HepG2 (cell line): Measurements from ENCODE around the gene CHML. TPM values are rescaled to one million over a fixed set of nuclear protein-coding genes. Genes with fewer than 3 reads are reported as not detected.

Experiments used
- ATAC-seq: fragments of 200-7000 bp; cut with Tn5 transposase; 3 replicates; pipeline ENCODE4 v1.9.1; 2020; ENCODE audit warnings: mild to moderate bottlenecking, moderate library complexity
- BruUV-seq: library from RNA; stranded (reverse); fragments of 400-500 nt; replicated peaks from 2 replicates; lab custom pipeline; 2021; lab: Mats Ljungman, UMichigan
- CTCF ChIA-PET: fragments of 300-600 bp; formaldehyde crosslinking; extraction: SDS; loops from one replicate; lab custom pipeline; 2021; ENCODE audit warnings: low total read pairs, inconsistent platforms, low intra/inter-chr PET ratio; lab: Yijun Ruan, JAX
- POLR2A ChIA-PET: fragments of 350-600 bp; sonication (Branson Sonifier 250); formaldehyde crosslinking; loops from one replicate; lab custom pipeline; 2020; ENCODE audit warnings: antibody characterized with exemption, inconsistent platforms; lab: Yijun Ruan, JAX
- DNase-seq: peaks from one replicate; pipeline ENCODE4 v3.0.0-alpha.2; 2015; ENCODE audit warnings: low spot score
- FAIRE-seq: peaks from 3 replicates; lab custom pipeline; 2011; peaks lifted over from hg19 to GRCh38; lab: Jason Lieb, UNC
- H2AFZ ChIP-seq: one replicate; pipeline ENCODE4 v1.6.1; 2011; ENCODE audit warnings: low read length, inconsistent platforms
- H3K27ac ChIP-seq: fragments of 300-600 bp; 3 replicates; pipeline ENCODE4 v1.8.0; 2011; ENCODE audit warnings: mixed run types, mild to moderate bottlenecking, mixed read lengths, low read length, inconsistent platforms; ENCODE audit not compliant: insufficient read depth; ENCODE audit errors: extremely low read length
- H3K27me3 ChIP-seq, 2 experiments: fragments of 200-600 bp in 1 of 2; 2 replicates in 1 of 2; 3 replicates in 1 of 2; pipeline versions ENCODE4 v1.6.0 to v1.8.0; 2011; ENCODE audit warnings: low read length in 2 of 2, mild to moderate bottlenecking in 2 of 2, moderate library complexity in 2 of 2, inconsistent platforms in 1 of 2; ENCODE audit not compliant: insufficient read depth in 2 of 2, control insufficient read depth in 1 of 2
- H3K36me3 ChIP-seq, 2 experiments: fragments of 200-600 bp in 1 of 2; replicated peaks in 1 of 2; 2 replicates in 1 of 2; 3 replicates in 1 of 2; pipeline versions ENCODE4 v1.5.1 to v1.8.0; 2011; ENCODE audit warnings: low read length in 2 of 2, inconsistent platforms in 1 of 2; ENCODE audit not compliant: insufficient read depth in 2 of 2, control insufficient read depth in 1 of 2
- H3K4me1 ChIP-seq: 2 replicates; pipeline ENCODE4 v1.5.1; 2012; ENCODE audit warnings: low read length, inconsistent platforms; ENCODE audit not compliant: insufficient read depth
- H3K4me2 ChIP-seq: 2 replicates; pipeline ENCODE4 v1.6.0; 2011; ENCODE audit warnings: low read depth, low read length, inconsistent platforms
- H3K4me3 ChIP-seq, 3 experiments: fragments of 200-600 bp in 1 of 3; sonication (generic), shearing (Covaris generic) in 1 of 3; replicated peaks in 1 of 3; 2 replicates each; pipeline ENCODE4 v1.5.1; 2011 to 2016; ENCODE audit warnings: low read length in 3 of 3, inconsistent platforms in 2 of 3, low read depth in 2 of 3, mild to moderate bottlenecking in 2 of 3, control low read depth in 1 of 3, mixed read lengths in 1 of 3; ENCODE audit not compliant: insufficient read depth in 1 of 3
- H3K79me2 ChIP-seq: one replicate; pipeline ENCODE4 v1.6.1; 2011; ENCODE audit warnings: low read length, inconsistent platforms; ENCODE audit not compliant: insufficient read depth
- H3K9ac ChIP-seq: 2 replicates; pipeline ENCODE4 v1.6.0; 2011; ENCODE audit warnings: mild to moderate bottlenecking, low read depth, low read length, inconsistent platforms; ENCODE audit not compliant: insufficient read depth
- H3K9me3 ChIP-seq: 2 replicates; pipeline ENCODE4 v1.5.1; 2012; ENCODE audit warnings: mild to moderate bottlenecking, low read length
- H4K20me1 ChIP-seq: 2 replicates; pipeline ENCODE4 v1.6.0; 2011; ENCODE audit warnings: inconsistent platforms, mild to moderate bottlenecking, low read length, moderate library complexity; ENCODE audit not compliant: insufficient read depth
- ADNP ChIP-seq: sonication (generic); formaldehyde crosslinking; IDR thresholded peaks from 2 replicates; pipeline ENCODE4 v1.4.0; 2020; ENCODE audit warnings: missing genetic modification reagents
- ARNT2 ChIP-seq: sonication (generic); formaldehyde crosslinking; IDR thresholded peaks from 2 replicates; pipeline ENCODE4 v1.8.0; 2022; ENCODE audit warnings: mild to moderate bottlenecking, low read depth, missing genetic modification reagents, moderate library complexity
- CBX1 ChIP-seq: IDR thresholded peaks from one replicate; pipeline ENCODE4 v1.6.1; 2016; ENCODE audit warnings: antibody characterized with exemption, low read depth
- PRDM15 ChIP-seq: sonication (generic); formaldehyde crosslinking; IDR thresholded peaks from 2 replicates; pipeline ENCODE4 v1.4.0; 2020; ENCODE audit warnings: missing genetic modification reagents
- RBM22 ChIP-seq: fragments of 200-400 bp; formaldehyde crosslinking; optimal IDR thresholded peaks from 2 replicates; pipeline ENCODE3; 2017; ENCODE audit warnings: mild to moderate bottlenecking, low read length, moderate library complexity
- SIX4 ChIP-seq: sonication (generic); formaldehyde crosslinking; IDR thresholded peaks from 2 replicates; pipeline ENCODE4 v1.4.0; 2020; ENCODE audit warnings: missing genetic modification reagents
- U2AF1 ChIP-seq: fragments of 200-400 bp; formaldehyde crosslinking; optimal IDR thresholded peaks from 2 replicates; pipeline ENCODE3; 2017; ENCODE audit warnings: mild to moderate bottlenecking, low read depth, low read length
- ZNF619 ChIP-seq: sonication (generic); formaldehyde crosslinking; IDR thresholded peaks from 2 replicates; pipeline ENCODE4 v1.4.0; 2020; ENCODE audit warnings: mild to moderate bottlenecking, missing genetic modification reagents
- WGBS: methylation state at CpG from one replicate; pipeline ENCODE4 v1.1.6; 2017; ENCODE audit warnings: low lambda C conversion rate; 5-methylcytosine and 5-hydroxymethylcytosine counted together
- in situ Hi-C: cut with HindIII; loops from 2 replicates; pipeline ENCODE4 v1.10.0; 2017; ENCODE audit warnings: low pct_unique_long_range_greater_than_20kb; ENCODE audit not compliant: extremely low pct_ligation_motif_present
- intact Hi-C: fragments of 100-400 bp; cut with micrococcal nuclease; formaldehyde crosslinking; loops from one replicate; pipeline ENCODE4 v1.10.0; 2022; ENCODE audit not compliant: unreplicated experiment
- polyA plus RNA-seq, 8 experiments: library from polyadenylated mRNA; depleted of rRNA in 3 of 8; stranded (reverse) in 7 of 8; unstranded in 1 of 8; fragments of >200 nt; fragmentation: Illumina TruSeq in 4 of 8; extraction: Trizol in 4 of 8; gene quantifications; 2 replicates each; pipeline versions ENCODE4 v1.2.1 to v1.2.3, GENCODE V29; 2011 to 2016; ENCODE audit warnings: low read depth in 4 of 8, missing spikeins in 1 of 8, mixed read lengths in 1 of 8; ENCODE audit not compliant: insufficient read depth in 1 of 8
- total RNA-seq, 5 experiments: library from RNA; depleted of rRNA; stranded (reverse); fragments of >200 nt; fragmentation: Illumina TruSeq; extraction: Trizol; gene quantifications; 2 replicates each; pipeline ENCODE4 v1.2.3, GENCODE V29; 2016; ENCODE audit warnings: low read depth in 1 of 5
- TF ChIP-seq, protein P1 (sequence below): sonication (generic); formaldehyde crosslinking; IDR thresholded peaks from 2 replicates; pipeline ENCODE4 v1.4.0; 2020; ENCODE audit warnings: missing genetic modification reagents
- TF ChIP-seq, protein P2 (sequence below): fragments of 450-650 bp; IDR thresholded peaks from 2 replicates; pipeline ENCODE4 v1.6.1; 2017; ENCODE audit warnings: mild to moderate bottlenecking

Gene CHML
- total and polyA plus RNA-seq, 2 of the 13 experiments (the other 11 are each of a cell fraction or from before 2014, with no cell fraction given) = 5.2 to 16.7 TPM

- Histone ChIP-seq H2AFZ (no peak overlapping the region), H3K4me2 (no peak overlapping the region), H3K27ac (no peak overlapping the region), H3K36me3 (peaks cover 2 to 18% of the 10 kb centered on the region in 2 experiments; a peak in 4 of 5 replicates), H3K4me1 (peaks cover 31% of the 10 kb centered on the region), H3K4me3 (no peak overlapping the region), H4K20me1 (peaks cover 6% of the 10 kb centered on the region; the same call in 1 of the 2 replicates), H3K9me3 (no peaks in the 10 kb centered on the region), H3K27me3 (no peaks in the 10 kb centered on the region), H3K79me2 (peaks cover 10% of the 10 kb centered on the region), H3K9ac (no peak overlapping the region)
- ATAC-seq = no peak
- in situ Hi-C loops = loop anchor here (10.0 kb wide), 1 partner anchor 108 kb away; no protein-coding TSS in a partner anchor
- no peak for FAIRE-seq
- WGBS = 89% methylated on average over 3 of the region's 3 CpGs
- ChIA-PET CTCF (no interaction called here), POLR2A (interaction anchor here (1.3 kb wide), 1 partner anchor 8 kb away, joined by 3 read pairs; no protein-coding TSS in a partner anchor)
- TF ChIP-seq RBM22 (no peak), CBX1 (no peak), U2AF1 (no peak), ZNF619 (CRISPR knock-in tag) (no peak), PRDM15 (CRISPR knock-in tag) (no peak), ARNT2 (CRISPR knock-in tag) (no peak), SIX4 (CRISPR knock-in tag) (no peak), ADNP (CRISPR knock-in tag) (no peak)
- TF ChIP-seq, protein P1, sequence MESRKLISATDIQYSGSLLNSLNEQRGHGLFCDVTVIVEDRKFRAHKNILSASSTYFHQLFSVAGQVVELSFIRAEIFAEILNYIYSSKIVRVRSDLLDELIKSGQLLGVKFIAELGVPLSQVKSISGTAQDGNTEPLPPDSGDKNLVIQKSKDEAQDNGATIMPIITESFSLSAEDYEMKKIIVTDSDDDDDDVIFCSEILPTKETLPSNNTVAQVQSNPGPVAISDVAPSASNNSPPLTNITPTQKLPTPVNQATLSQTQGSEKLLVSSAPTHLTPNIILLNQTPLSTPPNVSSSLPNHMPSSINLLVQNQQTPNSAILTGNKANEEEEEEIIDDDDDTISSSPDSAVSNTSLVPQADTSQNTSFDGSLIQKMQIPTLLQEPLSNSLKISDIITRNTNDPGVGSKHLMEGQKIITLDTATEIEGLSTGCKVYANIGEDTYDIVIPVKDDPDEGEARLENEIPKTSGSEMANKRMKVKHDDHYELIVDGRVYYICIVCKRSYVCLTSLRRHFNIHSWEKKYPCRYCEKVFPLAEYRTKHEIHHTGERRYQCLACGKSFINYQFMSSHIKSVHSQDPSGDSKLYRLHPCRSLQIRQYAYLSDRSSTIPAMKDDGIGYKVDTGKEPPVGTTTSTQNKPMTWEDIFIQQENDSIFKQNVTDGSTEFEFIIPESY = no peak
- TF ChIP-seq, protein P2, sequence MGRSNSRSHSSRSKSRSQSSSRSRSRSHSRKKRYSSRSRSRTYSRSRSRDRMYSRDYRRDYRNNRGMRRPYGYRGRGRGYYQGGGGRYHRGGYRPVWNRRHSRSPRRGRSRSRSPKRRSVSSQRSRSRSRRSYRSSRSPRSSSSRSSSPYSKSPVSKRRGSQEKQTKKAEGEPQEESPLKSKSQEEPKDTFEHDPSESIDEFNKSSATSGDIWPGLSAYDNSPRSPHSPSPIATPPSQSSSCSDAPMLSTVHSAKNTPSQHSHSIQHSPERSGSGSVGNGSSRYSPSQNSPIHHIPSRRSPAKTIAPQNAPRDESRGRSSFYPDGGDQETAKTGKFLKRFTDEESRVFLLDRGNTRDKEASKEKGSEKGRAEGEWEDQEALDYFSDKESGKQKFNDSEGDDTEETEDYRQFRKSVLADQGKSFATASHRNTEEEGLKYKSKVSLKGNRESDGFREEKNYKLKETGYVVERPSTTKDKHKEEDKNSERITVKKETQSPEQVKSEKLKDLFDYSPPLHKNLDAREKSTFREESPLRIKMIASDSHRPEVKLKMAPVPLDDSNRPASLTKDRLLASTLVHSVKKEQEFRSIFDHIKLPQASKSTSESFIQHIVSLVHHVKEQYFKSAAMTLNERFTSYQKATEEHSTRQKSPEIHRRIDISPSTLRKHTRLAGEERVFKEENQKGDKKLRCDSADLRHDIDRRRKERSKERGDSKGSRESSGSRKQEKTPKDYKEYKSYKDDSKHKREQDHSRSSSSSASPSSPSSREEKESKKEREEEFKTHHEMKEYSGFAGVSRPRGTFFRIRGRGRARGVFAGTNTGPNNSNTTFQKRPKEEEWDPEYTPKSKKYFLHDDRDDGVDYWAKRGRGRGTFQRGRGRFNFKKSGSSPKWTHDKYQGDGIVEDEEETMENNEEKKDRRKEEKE = no peak
- BruUV-seq = no TSS peak
- intact Hi-C loops = no loop called here
- no peak for DNase-seq
These were observed 7.2 kb downstream of the CHML start for GRCh38 chr1:241632987-241633386.
